HEK293T (cell line): ENCODE measurements around the gene CEND1.

Experiments
- CTCF ChIA-PET: fragments of 350-600 bp; formaldehyde crosslinking; extraction: SDS; loops from one replicate; lab custom pipeline; 2021; ENCODE audit warnings: antibody characterized with exemption, inconsistent platforms; lab: Yijun Ruan, JAX
- POLR2A ChIA-PET: fragments of 350-600 bp; formaldehyde crosslinking; extraction: SDS; loops from one replicate; lab custom pipeline; 2020; ENCODE audit warnings: antibody characterized with exemption, inconsistent platforms; lab: Yijun Ruan, JAX
- DNase-seq: peaks from one replicate; pipeline ENCODE4 v3.0.0; 2012; ENCODE audit warnings: mixed read lengths; ENCODE audit errors: extremely low spot score
- ARNT ChIP-seq: fragments of 450-650 bp; IDR thresholded peaks from 2 replicates; pipeline ENCODE4 v1.6.1; 2017; ENCODE audit warnings: mild to moderate bottlenecking
- BHLHE40 ChIP-seq: fragments of 450-650 bp; IDR thresholded peaks from 2 replicates; pipeline ENCODE4 v1.6.1; 2016; ENCODE audit warnings: mild to moderate bottlenecking, moderate library complexity, borderline replicate concordance
- CTBP1 ChIP-seq: fragments of 450-650 bp; IDR thresholded peaks from 2 replicates; pipeline ENCODE4 v1.6.1; 2016; ENCODE audit warnings: borderline replicate concordance
- ELF4 ChIP-seq: fragments of 450-650 bp; IDR thresholded peaks from 2 replicates; pipeline ENCODE4 v1.6.1; 2017; ENCODE audit warnings: antibody characterized with exemption
- FOXA1 ChIP-seq: fragments of 450-650 bp; IDR thresholded peaks from 2 replicates; pipeline ENCODE4 v1.6.1; 2016; ENCODE audit warnings: mild to moderate bottlenecking
- FOXK2 ChIP-seq: fragments of 450-650 bp; IDR thresholded peaks from 2 replicates; pipeline ENCODE4 v1.6.1; 2016; ENCODE audit warnings: mild to moderate bottlenecking
- FOXM1 ChIP-seq: fragments of 450-650 bp; IDR thresholded peaks from 2 replicates; pipeline ENCODE4 v1.6.1; 2017; ENCODE audit warnings: mild to moderate bottlenecking, borderline replicate concordance
- HDGF ChIP-seq: fragments of 450-650 bp; IDR thresholded peaks from 2 replicates; pipeline ENCODE4 v1.6.1; 2017; ENCODE audit warnings: antibody characterized with exemption, borderline replicate concordance
- L3MBTL2 ChIP-seq: fragments of 450-650 bp; conservative IDR thresholded peaks from 2 replicates; pipeline ENCODE4 v1.6.1; 2016; ENCODE audit warnings: mild to moderate bottlenecking
- LEF1 ChIP-seq: fragments of 450-650 bp; IDR thresholded peaks from 2 replicates; pipeline ENCODE4 v1.6.1; 2017; ENCODE audit warnings: mild to moderate bottlenecking, borderline replicate concordance
- NFRKB ChIP-seq: fragments of 450-650 bp; IDR thresholded peaks from 2 replicates; pipeline ENCODE4 v1.6.1; 2016; ENCODE audit warnings: mild to moderate bottlenecking, moderate library complexity
- SP1 ChIP-seq: fragments of 450-650 bp; IDR thresholded peaks from 2 replicates; pipeline ENCODE4 v1.6.1; 2017
- SUZ12 ChIP-seq: fragments of 450-650 bp; IDR thresholded peaks from 2 replicates; pipeline ENCODE4 v1.6.1; 2016; ENCODE audit warnings: mild to moderate bottlenecking
- TARDBP ChIP-seq: fragments of 450-650 bp; IDR thresholded peaks from 2 replicates; pipeline ENCODE4 v1.6.1; 2016
- ZNF384 ChIP-seq: fragments of 450-650 bp; IDR thresholded peaks from 2 replicates; pipeline ENCODE4 v1.6.1; 2016
- TF ChIP-seq, protein P1 (sequence below): fragments of 450-650 bp; IDR thresholded peaks from 2 replicates; pipeline ENCODE4 v1.6.1; 2016

Gene CEND1

DNA sequence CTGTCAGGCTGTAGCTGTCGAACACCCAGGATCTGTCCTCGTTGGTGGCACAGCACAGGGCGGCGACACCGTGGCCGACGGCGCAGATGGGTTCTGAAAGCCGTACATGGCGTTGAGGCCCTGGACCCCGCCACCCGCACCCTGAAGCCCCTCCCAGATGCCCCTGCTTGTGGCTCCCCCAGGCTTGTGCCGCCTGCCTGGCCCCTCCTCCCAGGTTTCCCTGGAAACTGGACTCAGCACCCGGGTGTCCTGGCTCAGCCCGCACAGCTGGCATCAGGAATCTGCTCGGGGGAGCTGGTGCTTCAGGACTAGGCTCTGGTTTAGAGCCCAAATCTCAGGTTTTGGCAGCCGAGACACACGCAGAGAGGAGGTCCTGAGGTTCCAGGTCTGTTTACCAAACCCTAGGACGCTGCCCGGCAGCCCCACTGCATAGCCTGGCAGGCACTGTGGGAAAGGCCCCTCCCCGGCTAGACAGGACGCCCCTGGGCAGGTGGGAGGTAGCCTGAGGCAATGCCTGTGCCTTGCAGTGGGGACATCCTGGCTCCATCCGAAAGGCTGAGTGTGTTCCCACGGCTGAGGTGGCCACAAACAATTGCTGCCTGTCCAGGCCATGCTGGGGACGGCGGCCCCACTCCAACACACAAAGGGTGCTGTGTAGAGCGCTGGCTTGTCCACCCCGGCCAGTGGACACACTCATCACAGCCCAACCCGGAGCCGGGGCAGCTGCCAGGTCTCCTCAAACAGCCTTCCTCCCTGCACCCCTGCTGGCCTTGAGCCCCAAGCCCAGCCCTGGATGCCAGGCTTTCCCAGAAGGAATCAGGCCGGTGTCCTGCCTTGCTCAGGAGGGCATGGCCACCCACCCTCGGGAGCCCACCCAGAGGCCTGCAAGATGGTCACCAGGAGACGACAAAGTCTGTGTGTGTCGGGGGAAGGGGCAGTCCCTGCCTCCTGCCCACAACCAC, 17.2 kb downstream of the CEND1 start:
- ChIA-PET CTCF (no interaction called here), POLR2A (no interaction called here)

DNA sequence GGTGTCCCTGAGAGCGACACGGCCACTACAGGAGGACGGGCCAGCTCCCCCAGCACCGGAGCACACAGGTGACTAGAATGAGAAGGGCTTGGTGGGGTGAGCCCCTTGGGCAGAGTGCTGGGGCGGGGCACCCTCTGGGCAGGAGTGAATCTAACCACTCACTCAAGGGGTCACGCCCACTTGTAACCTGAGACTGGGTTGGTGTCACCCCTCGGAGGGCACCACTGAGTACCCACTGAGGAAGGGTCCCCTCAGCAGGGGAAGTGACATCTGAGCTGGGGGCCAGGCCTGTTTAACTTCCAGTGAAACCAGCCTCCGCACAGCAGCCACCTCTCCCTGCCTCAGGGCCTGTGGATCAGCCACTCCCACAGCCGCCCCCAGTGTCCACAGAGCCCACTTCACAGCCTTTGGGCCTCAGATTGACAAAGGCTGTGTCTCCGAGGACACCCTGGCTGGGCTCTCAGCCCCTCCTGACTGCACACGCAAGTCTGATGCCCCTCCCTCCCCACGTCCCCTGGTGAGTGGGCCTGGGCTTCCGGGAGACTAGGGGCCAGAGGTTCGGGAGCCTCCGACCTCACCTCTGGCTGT, 18.2 kb downstream of the CEND1 start:
- CTCF ChIA-PET: no interaction called here

More for the DNA sequence above, 17.2 kb downstream of the CEND1 start:
- no peak for DNase-seq
- TF ChIP-seq ARNT (no peak), ZNF384 (no peak), FOXK2 (no peak), BHLHE40 (no peak), FOXM1 (no peak), ELF4 (no peak), SP1 (no peak), SUZ12 (no peak), TARDBP (no peak), LEF1 (no peak), CTBP1 (no peak), NFRKB (no peak), FOXA1 (no peak), L3MBTL2 (no peak), HDGF (no peak)
- TF ChIP-seq, protein P1, sequence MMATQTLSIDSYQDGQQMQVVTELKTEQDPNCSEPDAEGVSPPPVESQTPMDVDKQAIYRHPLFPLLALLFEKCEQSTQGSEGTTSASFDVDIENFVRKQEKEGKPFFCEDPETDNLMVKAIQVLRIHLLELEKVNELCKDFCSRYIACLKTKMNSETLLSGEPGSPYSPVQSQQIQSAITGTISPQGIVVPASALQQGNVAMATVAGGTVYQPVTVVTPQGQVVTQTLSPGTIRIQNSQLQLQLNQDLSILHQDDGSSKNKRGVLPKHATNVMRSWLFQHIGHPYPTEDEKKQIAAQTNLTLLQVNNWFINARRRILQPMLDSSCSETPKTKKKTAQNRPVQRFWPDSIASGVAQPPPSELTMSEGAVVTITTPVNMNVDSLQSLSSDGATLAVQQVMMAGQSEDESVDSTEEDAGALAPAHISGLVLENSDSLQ: no peak

DNA sequence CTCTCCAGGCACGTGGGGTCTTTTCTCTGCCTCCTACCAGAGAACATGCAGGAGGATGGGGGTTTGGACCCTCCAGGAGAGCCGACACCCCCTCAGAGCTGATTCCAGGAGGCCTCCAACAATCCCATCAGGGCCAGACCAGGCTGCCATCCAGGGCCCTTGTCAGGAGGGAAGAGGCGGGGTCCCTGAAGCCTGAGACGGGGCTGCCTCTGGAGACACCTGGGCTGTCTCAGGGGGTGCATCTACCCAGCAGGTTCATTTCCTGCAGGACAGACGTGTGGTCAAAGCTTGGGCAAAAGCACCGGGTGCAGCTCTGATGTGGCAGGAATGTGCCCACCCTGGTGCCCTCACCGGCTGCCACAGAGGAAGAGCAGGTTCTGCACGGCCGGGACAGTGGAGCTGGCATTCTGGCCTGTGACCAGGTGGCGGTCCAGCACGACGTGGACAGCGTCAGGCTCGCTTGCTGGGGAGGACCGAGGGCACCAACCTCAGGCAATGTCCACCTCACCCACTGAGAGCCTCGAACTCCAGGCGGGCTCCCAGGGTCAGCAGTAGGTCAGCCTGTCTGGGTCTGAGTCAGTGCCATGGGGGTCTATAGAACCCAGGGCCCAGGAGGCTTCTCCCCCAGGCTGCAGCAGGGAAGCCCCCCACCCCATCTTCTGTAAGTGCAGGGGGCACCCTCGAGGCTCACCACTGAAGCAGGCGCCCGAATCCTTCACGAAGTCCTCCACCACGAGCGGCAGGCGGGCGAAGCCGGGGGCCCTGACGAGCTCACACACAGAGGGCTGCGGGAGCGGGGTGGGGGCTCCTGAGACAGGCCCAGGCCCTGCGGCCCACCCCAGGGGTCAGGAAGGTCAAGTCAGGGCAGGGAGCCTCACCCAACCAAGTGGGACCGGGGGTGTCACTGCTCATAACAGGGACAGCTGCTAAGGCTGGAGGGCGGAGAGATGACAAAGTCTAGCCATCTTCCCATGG, 19.0 kb downstream of the CEND1 start:
- CTCF ChIA-PET: no interaction called here
- TF ChIP-seq FOXA1: no peak
- no peak for TF ChIP-seq ZNF384
- TF ChIP-seq HDGF: no peak
- TF ChIP-seq BHLHE40: no peak
- no peak for TF ChIP-seq FOXM1
- no peak for TF ChIP-seq FOXK2
- no peak for TF ChIP-seq NFRKB
- TF ChIP-seq, protein P1: no peak
- no peak for TF ChIP-seq TARDBP
- TF ChIP-seq SUZ12: no peak
- TF ChIP-seq L3MBTL2: no peak
- no peak for TF ChIP-seq LEF1
- no peak for TF ChIP-seq CTBP1
- TF ChIP-seq ELF4: no peak
- TF ChIP-seq ARNT: no peak
- TF ChIP-seq SP1: no peak
- no peak for DNase-seq
- POLR2A ChIA-PET: interaction anchor here (1.2 kb wide), 1 partner anchor 24 kb away, joined by 3 read pairs; the partner anchor contains the start of gene TALDO1

More for the DNA sequence above, 18.2 kb downstream of the CEND1 start:
- TF ChIP-seq ELF4: no peak
- TF ChIP-seq FOXA1: no peak
- no peak for TF ChIP-seq SUZ12
- no peak for TF ChIP-seq SP1
- POLR2A ChIA-PET: interaction anchor here (1.2 kb wide), 1 partner anchor 24 kb away, joined by 3 read pairs; the partner anchor contains the start of gene TALDO1
- DNase-seq: no peak

DNA sequence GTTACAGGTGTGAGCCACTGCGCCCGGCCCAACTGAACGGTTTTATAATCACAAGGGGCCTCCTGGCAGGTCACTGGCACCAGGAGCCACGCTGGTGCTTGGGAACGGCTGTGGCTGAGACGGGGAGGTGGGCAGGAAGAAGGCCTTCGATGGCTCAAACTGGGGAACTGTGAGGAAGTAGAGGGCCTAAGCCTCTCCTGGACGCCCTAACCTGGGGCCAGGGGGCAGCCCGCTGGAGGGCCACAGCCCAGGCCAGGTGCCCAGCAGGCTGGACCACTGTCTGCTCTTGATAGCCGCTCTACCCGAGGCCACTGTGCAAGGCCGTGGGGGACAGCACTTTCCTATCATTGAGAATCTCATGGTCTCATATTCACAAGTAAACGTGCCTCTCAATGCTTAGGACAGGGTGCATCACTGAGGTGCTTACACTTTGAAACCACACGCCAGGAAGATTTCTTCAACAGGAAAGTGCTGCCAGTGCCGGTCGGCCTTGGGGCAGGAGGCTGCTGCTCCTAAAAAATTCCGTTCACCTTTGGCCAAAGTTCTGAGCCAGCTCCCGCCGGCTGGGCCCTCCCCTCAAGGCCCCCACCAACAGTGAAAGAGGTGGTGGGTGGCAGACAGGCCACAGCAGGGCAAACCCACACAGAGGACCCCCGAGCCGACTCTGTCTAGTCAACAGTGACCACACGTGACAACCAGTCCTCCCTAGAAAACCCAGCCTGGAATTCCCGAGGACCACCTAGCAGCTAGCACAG, 19.8 kb downstream of the CEND1 start:
- no peak for DNase-seq
- ChIA-PET POLR2A (no interaction called here), CTCF (no interaction called here)
- TF ChIP-seq SP1: no peak
- TF ChIP-seq, protein P1: no peak

DNA sequence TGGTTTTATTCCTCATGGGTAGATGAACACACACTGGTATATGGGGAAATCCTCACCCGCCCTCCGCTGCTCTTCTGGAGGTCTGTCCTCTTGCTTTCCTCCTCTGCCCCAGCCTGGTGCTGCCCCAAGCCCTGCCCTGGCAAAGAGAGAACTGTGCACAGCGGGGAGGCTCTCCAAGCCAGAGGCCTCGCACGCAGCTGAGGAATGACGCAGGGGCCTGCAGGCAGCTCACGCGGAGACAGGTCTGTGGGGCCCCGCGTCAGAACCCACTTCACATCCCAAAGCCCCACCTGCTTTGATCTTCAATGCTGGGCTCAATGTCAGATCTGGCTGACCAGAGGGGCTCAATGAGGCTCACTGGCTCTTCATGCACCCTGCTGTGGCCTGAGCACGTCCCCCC, 22.7 kb downstream of the CEND1 start:
- POLR2A ChIA-PET: interaction anchor here (1.8 kb wide), 1 partner anchor 10 kb away, joined by 5 read pairs; the partner anchor contains the start of gene GATD1
- no peak for DNase-seq
- CTCF ChIA-PET: no interaction called here
- no peak for TF ChIP-seq BHLHE40
- TF ChIP-seq ARNT: no peak
- TF ChIP-seq, protein P1: no peak
- TF ChIP-seq ZNF384: no peak
- TF ChIP-seq SUZ12: no peak
- TF ChIP-seq CTBP1: no peak
- no peak for TF ChIP-seq FOXA1
- no peak for TF ChIP-seq FOXM1
- no peak for TF ChIP-seq TARDBP
- TF ChIP-seq HDGF: no peak
- no peak for TF ChIP-seq LEF1
- no peak for TF ChIP-seq FOXK2
